ENCODE measurements around the gene CIBAR2. TPM values are rescaled to one million over a fixed set of nuclear protein-coding genes. Genes with fewer than 3 reads are reported as not detected.
A peak's percentile ranks its signal among the peaks of the same experiment; 100 is the strongest.

The CIBAR2 gene
- total and polyA plus RNA-seq, 9 of the 15 experiments (the other 6 are each of a cell fraction or from before 2014, with no cell fraction given) = not detected

GRCh38 chr16:85157813-85158742 is 45.8 kb upstream of the CIBAR2 start (continued):
- TF ChIP-seq ZNF449 (CRISPR knock-in tag; IDR thresholded peaks at IDR 0.05) = no peak
- TF ChIP-seq PTBP1 (IDR thresholded peaks at IDR 0.05; ENCODE audit: low read depth, low read length) = no peak
- TF ChIP-seq GABPB1 (CRISPR knock-in tag; IDR thresholded peaks at IDR 0.05) = peak; percentile 28; the same call in 1 of the 2 replicates
- TF ChIP-seq HEY1 (CRISPR knock-in tag; IDR thresholded peaks at IDR 0.05; ENCODE audit: borderline replicate concordance) = no peak
- TF ChIP-seq NELFE (IDR thresholded peaks at IDR 0.05; ENCODE audit: insufficient read depth, insufficient read length) = no peak
- no peak for TF ChIP-seq ZNF436 (CRISPR knock-in tag; IDR thresholded peaks at IDR 0.05)
- peak; percentile 76 for TF ChIP-seq ZNF143 (CRISPR knock-in tag; IDR thresholded peaks at IDR 0.05)
- TF ChIP-seq PRDM10 (IDR thresholded peaks at IDR 0.05; ENCODE audit: partially characterized antibody) = peak; percentile 12
- peak; percentile 57 for TF ChIP-seq ELF1 (tag; IDR thresholded peaks at IDR 0.05)
- no peak for TF ChIP-seq ZNF586 (CRISPR knock-in tag; conservative IDR thresholded peaks at IDR 0.05)
- TF ChIP-seq KDM1A (IDR thresholded peaks at IDR 0.05) = no peak
- no peak for TF ChIP-seq BRCA1 (IDR thresholded peaks at IDR 0.05)
- no peak for TF ChIP-seq BRCA1 (CRISPR knock-in tag; IDR thresholded peaks at IDR 0.05)
- TF ChIP-seq PHTF2 (CRISPR knock-in tag; IDR thresholded peaks at IDR 0.05) = no peak
- no peak for TF ChIP-seq ZNF384 (IDR thresholded peaks at IDR 0.05; ENCODE audit: low read depth, low read length)
- peak; percentile 85 for TF ChIP-seq HCFC1 (IDR thresholded peaks at IDR 0.05; ENCODE audit: low read depth, low read length)
- peak; percentile 10; the same call in 1 of the 2 replicates for TF ChIP-seq CREM (IDR thresholded peaks at IDR 0.05; ENCODE audit: low read depth)
- TF ChIP-seq MNT (conservative IDR thresholded peaks at IDR 0.05) = no peak

Data from K562 (cell line).